DND-41 (cell line): Measurements from ENCODE around the gene DNAJC4.

Source experiments
- ATAC-seq: fragments of 200-7000 bp; cut with Tn5 transposase; 3 replicates; pipeline ENCODE4 v1.9.1; 2021; ENCODE audit warnings: low read depth; ENCODE audit not compliant: insufficient read depth
- DNase-seq: peaks from one replicate; pipeline ENCODE4 v3.0.0-alpha.2; 2020
- H2AFZ ChIP-seq: 2 replicates; pipeline ENCODE4 v1.6.0; 2012; ENCODE audit warnings: low read depth, low read length
- H3K27ac ChIP-seq: 2 replicates; pipeline ENCODE4 v1.5.1; 2012; ENCODE audit warnings: low read length, inconsistent platforms
- H3K27me3 ChIP-seq: fragments of 200-600 bp; sonication (generic); 2 replicates; pipeline ENCODE4 v1.6.0; 2012; ENCODE audit warnings: low read length, mild to moderate bottlenecking, inconsistent platforms; ENCODE audit not compliant: insufficient read depth, poor library complexity
- H3K36me3 ChIP-seq: 2 replicates; pipeline ENCODE4 v1.5.1; 2012; ENCODE audit warnings: low read length, inconsistent platforms; ENCODE audit not compliant: insufficient read depth
- H3K4me1 ChIP-seq: 2 replicates; pipeline ENCODE4 v1.5.1; 2012; ENCODE audit warnings: mild to moderate bottlenecking, low read length; ENCODE audit not compliant: insufficient read depth
- H3K4me2 ChIP-seq: 2 replicates; pipeline ENCODE4 v1.6.0; 2012; ENCODE audit warnings: mild to moderate bottlenecking, moderate library complexity, low read length, inconsistent platforms; ENCODE audit not compliant: insufficient read depth
- H3K4me3 ChIP-seq, 2 experiments: fragments of 200-600 bp in 1 of 2; shearing (Covaris generic) in 1 of 2; 2 replicates each; pipeline ENCODE4 v1.5.1; 2012 to 2016; ENCODE audit warnings: inconsistent platforms in 2 of 2, low read length in 2 of 2, mild to moderate bottlenecking in 2 of 2, low read depth in 1 of 2, moderate library complexity in 1 of 2
- H3K79me2 ChIP-seq: 2 replicates; pipeline ENCODE4 v1.6.0; 2012; ENCODE audit warnings: low read length, inconsistent platforms; ENCODE audit not compliant: insufficient read depth
- H3K9ac ChIP-seq: 2 replicates; pipeline ENCODE4 v1.6.0; 2012; ENCODE audit warnings: low read depth, mild to moderate bottlenecking, inconsistent platforms, low read length, moderate library complexity
- H3K9me3 ChIP-seq: 2 replicates; pipeline ENCODE4 v1.5.1; 2012; ENCODE audit warnings: low read length, moderate library complexity, mild to moderate bottlenecking, inconsistent platforms; ENCODE audit not compliant: insufficient read depth, severe bottlenecking
- H4K20me1 ChIP-seq: 2 replicates; pipeline ENCODE4 v1.6.0; 2012; ENCODE audit warnings: low read length; ENCODE audit not compliant: insufficient read depth
- CTCF ChIP-seq: IDR thresholded peaks from 2 replicates; pipeline ENCODE4 v1.5.1; 2012; ENCODE audit warnings: borderline replicate concordance, low read length, moderate library complexity, mild to moderate bottlenecking; ENCODE audit not compliant: poor library complexity, severe bottlenecking; ENCODE audit errors: extremely low read depth
- EZH2 ChIP-seq: IDR thresholded peaks from 3 replicates; pipeline ENCODE4 v1.6.1; 2012; ENCODE audit warnings: borderline replicate concordance, low read depth, mild to moderate bottlenecking, moderate library complexity, low read length, inconsistent platforms; ENCODE audit not compliant: severe bottlenecking

Gene DNAJC4

DNA sequence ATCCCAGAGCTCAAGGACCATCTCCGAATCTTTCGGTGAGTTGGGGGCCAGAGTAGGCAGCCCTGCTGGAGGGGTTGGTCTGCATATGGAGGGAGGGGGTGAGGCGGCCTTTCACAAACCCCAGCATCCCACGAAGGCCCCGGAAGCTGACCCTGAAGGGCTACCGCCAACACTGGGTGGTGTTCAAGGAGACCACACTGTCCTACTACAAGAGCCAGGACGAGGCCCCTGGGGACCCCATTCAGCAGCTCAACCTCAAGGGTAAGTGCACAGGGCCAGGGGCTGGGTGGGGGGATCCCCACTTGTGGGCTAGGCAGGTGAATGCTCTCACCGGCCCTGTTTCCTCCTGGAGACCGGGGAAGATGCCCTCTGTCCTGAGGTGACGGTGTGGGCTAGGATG lies 10.6 kb upstream of the DNAJC4 start:
- H3K9me3 ChIP-seq: no peaks in the 10 kb centered on the region
- H3K79me2 ChIP-seq: peaks cover 8% of the 10 kb centered on the region
- no peak overlapping the region for H3K4me3 ChIP-seq
- TF ChIP-seq EZH2 (no peak), CTCF (no peak)
- no peak overlapping the region for H2AFZ ChIP-seq
- no peak overlapping the region for H3K27ac ChIP-seq
- DNase-seq: no peak
- peaks cover 4% of the 10 kb centered on the region for H4K20me1 ChIP-seq
- ATAC-seq: no peak
- peaks cover 63% of the 10 kb centered on the region for H3K36me3 ChIP-seq
- H3K27me3 ChIP-seq: no peaks in the 10 kb centered on the region
- no peak overlapping the region for H3K9ac ChIP-seq
- H3K4me1 ChIP-seq: peaks cover 10% of the 10 kb centered on the region
- H3K4me2 ChIP-seq: no peak overlapping the region

DNA sequence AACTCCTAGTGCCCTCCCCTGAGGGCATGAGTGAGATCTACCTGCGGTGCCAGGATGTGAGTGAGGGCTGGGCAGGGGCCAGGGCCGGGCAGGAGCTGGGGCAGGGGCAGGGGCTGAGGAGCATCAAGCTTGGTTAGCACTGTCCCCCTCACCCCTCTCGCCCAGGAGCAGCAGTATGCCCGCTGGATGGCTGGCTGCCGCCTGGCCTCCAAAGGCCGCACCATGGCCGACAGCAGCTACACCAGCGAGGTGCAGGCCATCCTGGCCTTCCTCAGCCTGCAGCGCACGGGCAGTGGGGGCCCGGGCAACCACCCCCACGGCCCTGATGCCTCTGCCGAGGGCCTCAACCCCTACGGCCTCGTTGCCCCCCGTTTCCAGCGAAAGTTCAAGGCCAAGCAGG lies 10.1 kb upstream of the DNAJC4 start:
- Histone ChIP-seq H3K36me3 (peaks cover 64% of the 10 kb centered on the region), H3K4me3 (no peak overlapping the region), H3K27me3 (no peaks in the 10 kb centered on the region), H3K9ac (no peak overlapping the region), H3K4me2 (no peak overlapping the region), H3K27ac (no peak overlapping the region), H3K4me1 (peaks cover 15% of the 10 kb centered on the region), H3K9me3 (no peaks in the 10 kb centered on the region), H2AFZ (no peak overlapping the region), H3K79me2 (peaks cover 13% of the 10 kb centered on the region), H4K20me1 (peaks cover 9% of the 10 kb centered on the region)
- no peak for TF ChIP-seq EZH2
- no peak for TF ChIP-seq CTCF
- DNase-seq (no peak), ATAC-seq (no peak)

DNA sequence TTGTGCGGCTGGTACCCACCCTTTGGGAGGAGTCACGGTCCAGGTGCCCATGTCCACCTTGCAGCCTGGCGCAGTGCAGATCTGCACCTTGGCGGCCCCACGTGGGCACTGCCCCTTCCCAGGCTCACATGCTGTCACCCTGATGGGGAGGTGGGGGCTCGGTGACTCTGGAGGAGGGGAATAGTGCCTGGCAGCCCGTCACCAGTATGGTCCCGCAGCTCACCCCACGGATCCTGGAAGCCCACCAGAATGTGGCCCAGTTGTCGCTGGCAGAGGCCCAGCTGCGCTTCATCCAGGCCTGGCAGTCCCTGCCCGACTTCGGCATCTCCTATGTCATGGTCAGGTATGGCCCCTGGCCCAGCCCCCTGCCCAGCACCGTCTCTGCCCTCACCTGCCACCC lies 9.6 kb upstream of the DNAJC4 start:
- peaks cover 20% of the 10 kb centered on the region for H3K4me1 ChIP-seq
- H3K4me3 ChIP-seq: no peak overlapping the region
- no peak overlapping the region for H3K9ac ChIP-seq
- ATAC-seq (no peak), DNase-seq (no peak)
- no peak overlapping the region for H3K4me2 ChIP-seq
- H2AFZ ChIP-seq: no peak overlapping the region
- TF ChIP-seq CTCF: no peak
- TF ChIP-seq EZH2: no peak
- H3K36me3 ChIP-seq: peaks cover 64% of the 10 kb centered on the region
- peaks cover 18% of the 10 kb centered on the region for H3K79me2 ChIP-seq
- H3K9me3 ChIP-seq: no peaks in the 10 kb centered on the region
- H3K27me3 ChIP-seq: no peaks in the 10 kb centered on the region
- H3K27ac ChIP-seq: no peak overlapping the region
- H4K20me1 ChIP-seq: peaks cover 11% of the 10 kb centered on the region

GRCh38 chr11:64222651-64223000 lies 7.7 kb upstream of the DNAJC4 start:
- no peak for TF ChIP-seq CTCF
- TF ChIP-seq EZH2: no peak
- no peak overlapping the region for H3K9ac ChIP-seq
- H3K27ac ChIP-seq: no peak overlapping the region

More at GRCh38 chr11:64222651-64223000, 7.7 kb upstream of the DNAJC4 start:
- no peak for ATAC-seq
- peaks cover 59% of the 10 kb centered on the region for H3K36me3 ChIP-seq
- no peak for DNase-seq
- no peak overlapping the region for H3K4me2 ChIP-seq
- H3K27me3 ChIP-seq: no peaks in the 10 kb centered on the region
- peaks cover 11% of the 10 kb centered on the region for H4K20me1 ChIP-seq
- H2AFZ ChIP-seq: no peak overlapping the region
- no peaks in the 10 kb centered on the region for H3K9me3 ChIP-seq
- H3K4me1 ChIP-seq: peaks cover 33% of the 10 kb centered on the region
- no peak overlapping the region for H3K4me3 ChIP-seq
- H3K79me2 ChIP-seq: peaks cover 34% of the 10 kb centered on the region
